DLD1 (cell line): ENCODE measurements around the gene MARCO.
"Not testable (repeated sequence)": the region's sequence is repeated elsewhere in the genome, so short reads cannot be mapped to it uniquely, and the experiment has no call there.

Source experiments
- in situ Hi-C: cut with HindIII; loops from 2 replicates; pipeline ENCODE4 v1.10.0; 2017; ENCODE audit warnings: low sequenced_read_pairs

Gene MARCO

GRCh38 chr2:119028327-119029174 lies 86.6 kb downstream of the MARCO start:
- in situ Hi-C loops: no loop called here

GRCh38 chr2:119029297-119029696 lies 87.3 kb downstream of the MARCO start:
- in situ Hi-C loops: no loop called here

GRCh38 chr2:119037922-119038321 lies 95.9 kb downstream of the MARCO start:
- in situ Hi-C loops: not testable (repeated sequence)

- in situ Hi-C loops: no loop called here
Observed at GRCh38 chr2:119040730-119041129, 98.7 kb downstream of the MARCO start.
